ENCODE data around the gene TTLL7.

- TF ChIP-seq EZH2 (IDR thresholded peaks at IDR 0.05; ENCODE audit: borderline replicate concordance, low read length) (no peak), CTCF (IDR thresholded peaks at IDR 0.05; ENCODE audit: low read length) (no peak)
Observed at GRCh38 chr1:84027368-84027767, 28.4 kb upstream of the TTLL7 start.
